ENCODE measurements around the gene HOXD12. TPM values are rescaled to one million over a fixed set of nuclear protein-coding genes. Genes with fewer than 3 reads are reported as not detected.
A peak's percentile ranks its signal among the peaks of the same experiment; 100 is the strongest.

HOXD12 gene
- total RNA-seq, 1 donor from 2014 or later: not detected

DNA sequence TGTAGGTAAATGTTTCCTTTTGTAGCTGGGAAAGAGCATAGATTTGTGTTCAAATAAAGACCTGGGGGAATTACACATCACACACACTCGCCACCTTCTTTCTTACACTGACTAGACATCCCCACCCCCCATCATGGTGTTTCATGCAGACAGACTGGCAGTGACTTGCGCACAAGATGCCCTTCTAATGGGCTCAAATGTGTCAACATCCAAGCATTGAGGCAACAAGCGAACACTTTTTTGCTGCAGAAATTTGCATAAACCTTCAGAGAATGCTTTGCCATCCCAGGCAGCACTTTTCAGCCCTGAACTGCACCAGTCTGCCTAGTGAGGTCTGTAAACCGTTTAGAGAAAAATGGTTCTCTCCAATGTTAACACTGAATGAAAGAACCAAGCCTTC lies 34.4 kb downstream of the HOXD12 start:
- Histone ChIP-seq H3K27me3 (peaks cover 96% of the 10 kb centered on the region), H3K4me3 (no peak overlapping the region), H3K36me3 (no peaks in the 10 kb centered on the region), H3K9me3 (no peaks in the 10 kb centered on the region), H3K27ac (no peak overlapping the region), H3K4me1 (peaks cover 12% of the 10 kb centered on the region)
- no peak for ATAC-seq
- DNase-seq: no peak
- TF ChIP-seq, protein P1, sequence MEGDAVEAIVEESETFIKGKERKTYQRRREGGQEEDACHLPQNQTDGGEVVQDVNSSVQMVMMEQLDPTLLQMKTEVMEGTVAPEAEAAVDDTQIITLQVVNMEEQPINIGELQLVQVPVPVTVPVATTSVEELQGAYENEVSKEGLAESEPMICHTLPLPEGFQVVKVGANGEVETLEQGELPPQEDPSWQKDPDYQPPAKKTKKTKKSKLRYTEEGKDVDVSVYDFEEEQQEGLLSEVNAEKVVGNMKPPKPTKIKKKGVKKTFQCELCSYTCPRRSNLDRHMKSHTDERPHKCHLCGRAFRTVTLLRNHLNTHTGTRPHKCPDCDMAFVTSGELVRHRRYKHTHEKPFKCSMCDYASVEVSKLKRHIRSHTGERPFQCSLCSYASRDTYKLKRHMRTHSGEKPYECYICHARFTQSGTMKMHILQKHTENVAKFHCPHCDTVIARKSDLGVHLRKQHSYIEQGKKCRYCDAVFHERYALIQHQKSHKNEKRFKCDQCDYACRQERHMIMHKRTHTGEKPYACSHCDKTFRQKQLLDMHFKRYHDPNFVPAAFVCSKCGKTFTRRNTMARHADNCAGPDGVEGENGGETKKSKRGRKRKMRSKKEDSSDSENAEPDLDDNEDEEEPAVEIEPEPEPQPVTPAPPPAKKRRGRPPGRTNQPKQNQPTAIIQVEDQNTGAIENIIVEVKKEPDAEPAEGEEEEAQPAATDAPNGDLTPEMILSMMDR (IDR thresholded peaks at IDR 0.05): no peak
- intact Hi-C loops (cut with DNase I): loop anchor here (10.0 kb wide), 2 partner anchors 321 to 421 kb away; no protein-coding TSS in a partner anchor

- intact Hi-C loops (cut with DNase I): loop anchor here (10.0 kb wide), 2 partner anchors 320 to 420 kb away; no protein-coding TSS in a partner anchor
- Histone ChIP-seq H3K9me3 (no peaks in the 10 kb centered on the region), H3K27ac (no peak overlapping the region), H3K4me3 (no peak overlapping the region), H3K4me1 (peaks cover 13% of the 10 kb centered on the region), H3K27me3 (peaks cover 98% of the 10 kb centered on the region), H3K36me3 (no peaks in the 10 kb centered on the region)
- ATAC-seq (no peak), DNase-seq (no peak)
- TF ChIP-seq, protein P1 (IDR thresholded peaks at IDR 0.05): no peak
Measured at GRCh38 chr2:176135035-176135440, 35.4 kb downstream of the HOXD12 start.

- ATAC-seq: no peak
- intact Hi-C loops (cut with DNase I): loop anchor here (10.0 kb wide), 2 partner anchors 318 to 418 kb away; no protein-coding TSS in a partner anchor
- H3K27me3 ChIP-seq: peaks cover 98% of the 10 kb centered on the region
Measured at GRCh38 chr2:176136374-176137251, 37.0 kb downstream of the HOXD12 start.

GRCh38 chr2:176137252-176137580 lies 37.6 kb downstream of the HOXD12 start:
- intact Hi-C loops (cut with DNase I): loop anchor here (10.0 kb wide), 2 partner anchors 318 to 418 kb away; no protein-coding TSS in a partner anchor
- peak overlapping the region; percentile 11 for H3K4me3 ChIP-seq
- H3K27me3 ChIP-seq: peaks cover 97% of the 10 kb centered on the region
- H3K9me3 ChIP-seq: no peaks in the 10 kb centered on the region
- DNase-seq (no peak), ATAC-seq (no peak)
- TF ChIP-seq, protein P1 (IDR thresholded peaks at IDR 0.05): no peak
- peaks cover 18% of the 10 kb centered on the region for H3K4me1 ChIP-seq
- no peaks in the 10 kb centered on the region for H3K36me3 ChIP-seq
- H3K27ac ChIP-seq: no peak overlapping the region

More at GRCh38 chr2:176136374-176137251, 37.0 kb downstream of the HOXD12 start:
- H3K9me3 ChIP-seq: no peaks in the 10 kb centered on the region
- H3K4me1 ChIP-seq: peaks cover 19% of the 10 kb centered on the region
- H3K27ac ChIP-seq: no peak overlapping the region
- peak; percentile 62 for DNase-seq
- TF ChIP-seq, protein P1 (IDR thresholded peaks at IDR 0.05): no peak
- H3K4me3 ChIP-seq: peak overlapping the region; percentile 11
- no peaks in the 10 kb centered on the region for H3K36me3 ChIP-seq

DNA sequence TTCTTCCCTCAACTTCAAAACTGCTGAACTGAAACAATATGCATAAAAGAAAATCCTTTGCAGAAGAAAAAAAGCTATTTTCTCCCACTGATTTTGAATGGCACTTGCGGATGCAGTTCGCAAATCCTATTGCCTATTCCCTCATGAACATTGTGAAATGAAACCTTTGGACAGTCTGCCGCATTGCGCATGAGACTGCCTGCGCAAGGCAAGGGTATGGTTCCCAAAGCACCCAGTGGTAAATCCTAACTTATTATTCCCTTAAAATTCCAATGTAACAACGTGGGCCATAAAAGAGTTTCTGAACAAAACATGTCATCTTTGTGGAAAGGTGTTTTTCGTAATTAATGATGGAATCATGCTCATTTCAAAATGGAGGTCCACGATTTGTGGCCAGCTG lies 38.3 kb downstream of the HOXD12 start:
- TF ChIP-seq, protein P1 (IDR thresholded peaks at IDR 0.05): no peak
- DNase-seq (no peak), ATAC-seq (no peak)
- no peaks in the 10 kb centered on the region for H3K36me3 ChIP-seq
- H3K4me3 ChIP-seq: no peak overlapping the region
- peaks cover 15% of the 10 kb centered on the region for H3K4me1 ChIP-seq
- H3K27me3 ChIP-seq: peaks cover 97% of the 10 kb centered on the region
- intact Hi-C loops (cut with DNase I): loop anchor here (10.0 kb wide), 2 partner anchors 317 to 417 kb away; no protein-coding TSS in a partner anchor
- no peak overlapping the region for H3K27ac ChIP-seq
- no peaks in the 10 kb centered on the region for H3K9me3 ChIP-seq
